Vagina (tissue), 2 donors: ENCODE results near the gene INF2.

Experiments used
- POLR2A ChIP-seq, 2 donors: fragments of 450-650 bp; IDR thresholded peaks; one replicate each; pipeline ENCODE4 v1.6.1; 2017; ENCODE audit warnings: antibody characterized with exemption in 2 of 2, mild to moderate bottlenecking in 2 of 2, moderate library complexity in 2 of 2
- POLR2AphosphoS5 ChIP-seq, 2 donors: sonication (generic); formaldehyde crosslinking; IDR thresholded peaks; one replicate each; pipeline ENCODE4 v1.9.0; 2017; ENCODE audit warnings: antibody characterized with exemption in 2 of 2, mild to moderate bottlenecking in 2 of 2, low read depth in 1 of 2; ENCODE audit not compliant: insufficient read depth in 1 of 2
- TF ChIP-seq, protein P1 (sequence below), 3 experiments: fragments of 450-650 bp in 2 of 3; fragments of 200-600 bp in 1 of 3; sonication (generic) in 1 of 3; IDR thresholded peaks; one replicate each; pipeline ENCODE4 v1.5.1; 2017 to 2019; ENCODE audit warnings: antibody characterized with exemption in 3 of 3, mild to moderate bottlenecking in 2 of 3, moderate library complexity in 2 of 3

DNA sequence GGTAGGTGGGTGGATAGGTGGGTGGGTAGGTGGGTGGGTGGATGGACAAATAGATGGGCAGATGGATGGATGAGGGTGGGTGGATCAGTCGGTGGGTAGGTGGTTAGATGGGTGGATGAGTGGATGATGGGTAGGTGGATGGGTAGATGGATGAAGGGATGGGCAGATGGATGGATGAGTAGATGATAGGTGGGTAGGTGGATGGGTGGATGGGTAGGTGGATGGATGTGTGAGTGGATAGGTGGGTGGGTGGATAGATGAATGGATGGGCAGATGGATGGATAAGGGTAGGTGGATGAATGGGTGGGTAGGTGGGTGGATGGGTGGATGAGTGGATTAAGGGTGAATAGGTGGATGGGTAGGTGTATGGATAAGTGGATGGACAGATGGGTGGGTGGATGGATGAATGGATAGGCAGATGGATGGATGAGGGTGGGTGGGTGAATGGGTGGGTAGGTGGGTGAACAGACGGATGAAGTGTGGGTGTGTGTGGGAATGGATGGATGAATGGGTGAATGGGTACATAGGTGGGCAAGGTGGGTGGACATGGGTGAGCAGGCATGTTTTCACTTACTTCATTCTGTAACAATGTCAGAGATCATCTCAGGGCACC lies 3.3 kb upstream of the INF2 start:
- TF ChIP-seq, protein P1, sequence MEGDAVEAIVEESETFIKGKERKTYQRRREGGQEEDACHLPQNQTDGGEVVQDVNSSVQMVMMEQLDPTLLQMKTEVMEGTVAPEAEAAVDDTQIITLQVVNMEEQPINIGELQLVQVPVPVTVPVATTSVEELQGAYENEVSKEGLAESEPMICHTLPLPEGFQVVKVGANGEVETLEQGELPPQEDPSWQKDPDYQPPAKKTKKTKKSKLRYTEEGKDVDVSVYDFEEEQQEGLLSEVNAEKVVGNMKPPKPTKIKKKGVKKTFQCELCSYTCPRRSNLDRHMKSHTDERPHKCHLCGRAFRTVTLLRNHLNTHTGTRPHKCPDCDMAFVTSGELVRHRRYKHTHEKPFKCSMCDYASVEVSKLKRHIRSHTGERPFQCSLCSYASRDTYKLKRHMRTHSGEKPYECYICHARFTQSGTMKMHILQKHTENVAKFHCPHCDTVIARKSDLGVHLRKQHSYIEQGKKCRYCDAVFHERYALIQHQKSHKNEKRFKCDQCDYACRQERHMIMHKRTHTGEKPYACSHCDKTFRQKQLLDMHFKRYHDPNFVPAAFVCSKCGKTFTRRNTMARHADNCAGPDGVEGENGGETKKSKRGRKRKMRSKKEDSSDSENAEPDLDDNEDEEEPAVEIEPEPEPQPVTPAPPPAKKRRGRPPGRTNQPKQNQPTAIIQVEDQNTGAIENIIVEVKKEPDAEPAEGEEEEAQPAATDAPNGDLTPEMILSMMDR (IDR thresholded peaks at IDR 0.05), result no peak
- TF ChIP-seq POLR2A (IDR thresholded peaks at IDR 0.05) (no peak), POLR2AphosphoS5 (IDR thresholded peaks at IDR 0.05; ENCODE audit: insufficient read depth in 1 of 2, low read depth in 1 of 2) (no peak)
